Esophagus squamous epithelium (tissue), 4 donors: ENCODE results near the gene PSMD8.

ENCODE experiments used
- CTCF ChIP-seq, 6 experiments: fragments of 450-650 bp in 4 of 6; fragments of 200-600 bp in 2 of 6; sonication (generic) in 2 of 6; IDR thresholded peaks; one replicate each; pipeline ENCODE4 v1.5.1; 2016 to 2019; ENCODE audit warnings: antibody characterized with exemption in 6 of 6, mild to moderate bottlenecking in 4 of 6, moderate library complexity in 4 of 6
- POLR2A ChIP-seq, 4 donors: fragments of 450-650 bp; IDR thresholded peaks; one replicate each; pipeline ENCODE4 v1.6.1; 2017; ENCODE audit warnings: antibody characterized with exemption in 4 of 4, mild to moderate bottlenecking in 4 of 4, moderate library complexity in 3 of 4

DNA sequence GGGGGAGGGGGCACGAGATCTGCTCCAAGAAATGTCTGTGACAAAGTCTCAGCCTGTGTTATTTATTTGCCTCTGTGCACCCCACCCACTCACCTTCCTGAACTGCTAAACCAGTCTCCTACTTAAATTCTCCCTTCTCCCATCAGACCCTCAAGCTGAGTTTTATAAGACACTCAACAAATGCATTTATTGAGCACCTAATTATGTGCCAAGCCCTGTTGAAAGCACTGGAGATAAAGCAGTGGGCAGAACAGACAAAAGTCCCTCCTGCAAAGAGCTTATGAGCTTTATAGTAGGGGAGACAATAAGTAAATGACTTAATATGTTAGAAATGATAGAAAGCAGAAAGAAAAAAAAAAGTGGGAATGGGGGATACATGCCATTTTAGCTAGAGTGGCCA is 25.2 kb downstream of the PSMD8 start:
- TF ChIP-seq POLR2A (IDR thresholded peaks at IDR 0.05) (no peak), CTCF (IDR thresholded peaks at IDR 0.05) (no peak)
